Transverse colon (tissue), 4 donors: ENCODE measurements around the gene TGM6.

Experiments used
- CTCF ChIP-seq, 5 experiments: fragments of 200-600 bp in 3 of 5; fragments of 450-650 bp in 2 of 5; sonication (generic) in 3 of 5; IDR thresholded peaks; 1 replicate in 2 of 5; 2 replicates in 3 of 5; pipeline ENCODE4 v1.5.1; 2016 to 2017; ENCODE audit warnings: antibody characterized with exemption in 5 of 5, inconsistent platforms in 3 of 5, mild to moderate bottlenecking in 2 of 5, moderate library complexity in 1 of 5
- POLR2AphosphoS5 ChIP-seq, 3 donors: sonication (generic); formaldehyde crosslinking; IDR thresholded peaks; one replicate each; pipeline ENCODE4 v1.6.1; 2016; ENCODE audit warnings: antibody characterized with exemption in 3 of 3

GRCh38 chr20:2333821-2334220 lies 46.9 kb upstream of the TGM6 start:
- TF ChIP-seq CTCF (IDR thresholded peaks at IDR 0.05) (no peak), POLR2AphosphoS5 (IDR thresholded peaks at IDR 0.05) (no peak)
